ENCODE measurements around the gene ARHGAP36. TPM values are rescaled to one million over a fixed set of nuclear protein-coding genes. Genes with fewer than 3 reads are reported as not detected.

Gene ARHGAP36
- not detected in 2 replicates for total RNA-seq (2011; cell fraction: chromatin; rRNA removed; ENCODE audit: low replicate concordance)
- not detected in 2 replicates for total RNA-seq (2011; cell fraction: nucleolus; rRNA removed)
- not detected in 2 replicates for total RNA-seq (2011; cell fraction: nucleoplasm; rRNA removed)
- total RNA-seq (2014; rRNA removed) (not detected in 2 replicates), total RNA-seq (2014; rRNA removed; fragmentation: Illumina TruSeq; extraction: Trizol) (not detected in 2 replicates), total RNA-seq (2015; rRNA removed; fragmentation: Illumina TruSeq; extraction: Trizol) (not detected in 2 replicates), total RNA-seq (2021) (not detected in 2 replicates), polyA plus RNA-seq (2011; rRNA removed) (not detected in 2 replicates), polyA plus RNA-seq (2014; fragmentation: Illumina TruSeq; extraction: Trizol) (not detected in 2 replicates), polyA plus RNA-seq (2014; fragmentation: Nextera tagmentation; extraction: Ambion mirVana) (not detected), polyA plus RNA-seq (2014; rRNA removed) (not detected in 2 replicates), polyA minus RNA-seq (2011; rRNA and poly(A)+ RNA removed) (not detected in 2 replicates), Bru-seq, nascent RNA (percentile 19 among the genes with signal in this experiment), BruChase-seq, experiment 1, labeled RNA remaining after a 2-hour chase (not detected), BruChase-seq, experiment 2, labeled RNA remaining after a 6-hour chase (not detected)
- polyA plus RNA-seq (2011; cell fraction: cytosol; rRNA removed), result not detected in 2 replicates
- not detected in 2 replicates for polyA plus RNA-seq (2011; cell fraction: nucleus; rRNA removed)
- not detected in 2 replicates for polyA plus RNA-seq (2012)
- polyA minus RNA-seq (2011; cell fraction: cytosol; rRNA and poly(A)+ RNA removed), result not detected in 2 replicates
- polyA minus RNA-seq (2011; cell fraction: nucleus; rRNA and poly(A)+ RNA removed), result not detected in 2 replicates
- long read RNA-seq, experiment 1, result 0 reads
- long read RNA-seq, experiment 2, result 0 reads
- long read RNA-seq, experiment 3, result 0 reads

- DNase-seq (ENCODE audit: extremely low read depth in 1 of 4, low spot score in 3 of 4) (peak; percentile 9 to 41 (median 22)), ATAC-seq (peak; percentile 77), FAIRE-seq (no peak)
- Histone ChIP-seq H3K9ac (ENCODE audit: insufficient read depth in 1 of 2, low read depth in 2 of 2, low read length in 2 of 2) (0 out of 4 replicates have a peak within 1 kb of the TSS, but pooled peaks of 1 of the 2 experiments have one; percentile 16), H2AFZ (ENCODE audit: low read depth, low read length) (no peak within 1 kb of the TSS), H3K27ac (ENCODE audit: extremely low read depth, low read depth, low read length) (no peak within 1 kb of the TSS), H3K4me1 (replicated peaks in 1 of 2; ENCODE audit: control insufficient read depth in 2 of 2, insufficient read depth in 2 of 2, low read length in 2 of 2) (peaks cover 0 to 10% of the 10 kb centered on the region in 2 experiments; a peak in 2 of 5 replicates), H3K4me2 (ENCODE audit: insufficient read depth, low read length) (no peak within 1 kb of the TSS; the same call in 1 of the 2 replicates), H3K9me1 (ENCODE audit: control insufficient read depth, insufficient read depth, low read length) (no peaks in the 10 kb centered on the region), H3K9me3 (replicated peaks; ENCODE audit: control insufficient read depth, insufficient read depth, low read depth, low read length) (no peaks in the 10 kb centered on the region), H3K79me2 (ENCODE audit: control insufficient read depth, insufficient read depth, low read length) (no peaks in the 10 kb centered on the region), H3K27me3 (ENCODE audit: control insufficient read depth in 2 of 2, insufficient read depth in 2 of 2, low read length in 2 of 2) (peaks cover 2 to 27% of the 10 kb centered on the region in 2 experiments; a peak in 4 of 5 replicates), H3K36me3 (ENCODE audit: control insufficient read depth, insufficient read depth, low read length) (no peaks in the 10 kb centered on the region), H3K4me3 (no peak within 1 kb of the TSS), H4K20me1 (replicated peaks; ENCODE audit: control insufficient read depth, insufficient read depth, low read length) (no peaks in the 10 kb centered on the region)
- ChIA-PET POLR2A (no interaction called here), CTCF (ENCODE audit: low intra/inter-chr PET ratio) (no interaction called here)
- TF ChIP-seq EGR1 (conservative IDR thresholded peaks at IDR 0.05) (peak; percentile 70), REST (IDR thresholded peaks at IDR 0.05; ENCODE audit: borderline replicate concordance) (no peak), REST (CRISPR knock-in tag; IDR thresholded peaks at IDR 0.05; ENCODE audit: low read depth) (no peak)
- intact Hi-C loops (cut with micrococcal nuclease) (no loop called here), in situ Hi-C loops (cut with MboI) (no loop called here)
- WGBS (ENCODE audit: insufficient coverage, low coverage, missing lambda C conversion rate), result 2% methylated on average over 31 of the region's 62 CpGs
- no TSS peak for BruUV-seq (replicated peaks)
These were observed at the start of gene ARHGAP36 for GRCh38 chrX:131058136-131058868. ARHGAP36 (plus strand) TSS chrX:131058346; CDS start chrX:131081666, 23,320 bp downstream.

All from K562 (cell line).